Subcutaneous abdominal adipose tissue (tissue), 5 donors: Measurements from ENCODE around the gene CACNA1H.
"Not testable (repeated sequence)": the region's sequence is repeated elsewhere in the genome, so short reads cannot be mapped to it uniquely, and the experiment has no call there.

Experiments
- H3K27ac ChIP-seq: one replicate; pipeline ENCODE4 v1.7.0; 2013; ENCODE audit warnings: low read depth, mild to moderate bottlenecking, inconsistent platforms, low read length, moderate library complexity
- H3K27me3 ChIP-seq, 5 donors: one replicate each; pipeline ENCODE4 v1.7.0; 2013; ENCODE audit warnings: low read length in 5 of 5, inconsistent platforms in 1 of 5; ENCODE audit not compliant: control insufficient read depth in 5 of 5, insufficient read depth in 4 of 5
- H3K36me3 ChIP-seq, 5 donors: one replicate each; pipeline ENCODE4 v1.7.0; 2013; ENCODE audit warnings: low read length in 5 of 5; ENCODE audit not compliant: control insufficient read depth in 5 of 5, insufficient read depth in 5 of 5
- H3K4me1 ChIP-seq, 5 donors: one replicate each; pipeline ENCODE4 v1.7.0; 2013; ENCODE audit warnings: low read length in 5 of 5, mild to moderate bottlenecking in 3 of 5, moderate library complexity in 1 of 5; ENCODE audit not compliant: control insufficient read depth in 5 of 5, insufficient read depth in 5 of 5
- H3K4me3 ChIP-seq, 5 donors: one replicate each; pipeline ENCODE4 v1.7.0; 2013; ENCODE audit warnings: low read length in 5 of 5, low read depth in 1 of 5
- H3K9ac ChIP-seq, 5 donors: one replicate each; pipeline ENCODE4 v1.7.0; 2013; ENCODE audit warnings: low read length in 5 of 5, mild to moderate bottlenecking in 4 of 5, moderate library complexity in 3 of 5
- H3K9me3 ChIP-seq, 5 donors: one replicate each; pipeline ENCODE4 v1.7.0; 2013; ENCODE audit warnings: low read length in 5 of 5; ENCODE audit not compliant: control insufficient read depth in 5 of 5
- donor health status: healthy.
- donor health status: healthy.
- donor health status: healthy.
- donor health status: healthy.
- donor health status: healthy.

The CACNA1H gene

GRCh38 chr16:1256296-1256873 lies 103.5 kb downstream of the CACNA1H start:
- H3K36me3 ChIP-seq, H3K4me3 ChIP-seq, H3K27ac ChIP-seq, H3K9me3 ChIP-seq, H3K9ac ChIP-seq, H3K4me1 ChIP-seq: not testable (repeated sequence)
- H3K27me3 ChIP-seq, result peaks cover 27 to 41% (median 33%) of the 10 kb centered on the region in 5 donors

- no peaks in the 10 kb centered on the region for H3K4me1 ChIP-seq
- H3K36me3 ChIP-seq, result no peaks in the 10 kb centered on the region
- H3K9ac ChIP-seq, result no peak overlapping the region
- no peak overlapping the region for H3K4me3 ChIP-seq
- H3K27me3 ChIP-seq, result peaks cover 27 to 45% (median 36%) of the 10 kb centered on the region in 5 donors
- no peaks in the 10 kb centered on the region for H3K9me3 ChIP-seq
- no peak overlapping the region for H3K27ac ChIP-seq
Measured at GRCh38 chr16:1256874-1257322, 104.0 kb downstream of the CACNA1H start.

- Histone ChIP-seq H3K9ac (no peak overlapping the region), H3K27ac (no peak overlapping the region), H3K9me3 (no peaks in the 10 kb centered on the region), H3K4me1 (no peaks in the 10 kb centered on the region), H3K36me3 (no peaks in the 10 kb centered on the region), H3K27me3 (peaks cover 28 to 51% (median 43%) of the 10 kb centered on the region in 5 donors), H3K4me3 (no peak overlapping the region)
Measured at GRCh38 chr16:1257561-1258224, 104.8 kb downstream of the CACNA1H start.

GRCh38 chr16:1258225-1258600 lies 105.3 kb downstream of the CACNA1H start:
- no peaks in the 10 kb centered on the region for H3K36me3 ChIP-seq
- no peaks in the 10 kb centered on the region for H3K4me1 ChIP-seq
- H3K9me3 ChIP-seq, result no peaks in the 10 kb centered on the region
- no peak overlapping the region for H3K4me3 ChIP-seq
- no peak overlapping the region for H3K9ac ChIP-seq
- H3K27me3 ChIP-seq, result peaks cover 32 to 55% (median 47%) of the 10 kb centered on the region in 5 donors
- H3K27ac ChIP-seq, result no peak overlapping the region

GRCh38 chr16:1258906-1259759 lies 106.2 kb downstream of the CACNA1H start:
- no peak overlapping the region for H3K4me3 ChIP-seq
- H3K4me1 ChIP-seq, result no peaks in the 10 kb centered on the region
- no peak overlapping the region for H3K27ac ChIP-seq
- H3K9ac ChIP-seq, result no peak overlapping the region
- no peaks in the 10 kb centered on the region for H3K9me3 ChIP-seq
- no peaks in the 10 kb centered on the region for H3K36me3 ChIP-seq
- H3K27me3 ChIP-seq, result peaks cover 32 to 59% (median 49%) of the 10 kb centered on the region in 5 donors

GRCh38 chr16:1259760-1260068 lies 106.8 kb downstream of the CACNA1H start:
- Histone ChIP-seq H3K27ac (no peak overlapping the region), H3K9ac (no peak overlapping the region), H3K4me3 (no peak overlapping the region), H3K27me3 (peaks cover 32 to 59% (median 49%) of the 10 kb centered on the region in 5 donors), H3K9me3 (no peaks in the 10 kb centered on the region), H3K36me3 (no peaks in the 10 kb centered on the region), H3K4me1 (no peaks in the 10 kb centered on the region)

GRCh38 chr16:1260101-1260680 lies 107.3 kb downstream of the CACNA1H start:
- no peaks in the 10 kb centered on the region for H3K4me1 ChIP-seq
- no peaks in the 10 kb centered on the region for H3K36me3 ChIP-seq
- no peak overlapping the region for H3K9ac ChIP-seq
- H3K27ac ChIP-seq, result no peak overlapping the region
- peaks cover 32 to 59% (median 49%) of the 10 kb centered on the region in 5 donors for H3K27me3 ChIP-seq
- no peaks in the 10 kb centered on the region for H3K9me3 ChIP-seq
- no peak overlapping the region for H3K4me3 ChIP-seq

GRCh38 chr16:1261131-1261892 lies 108.4 kb downstream of the CACNA1H start:
- Histone ChIP-seq H3K4me3 (no peak overlapping the region), H3K4me1 (no peaks in the 10 kb centered on the region), H3K27me3 (peaks cover 32 to 62% (median 50%) of the 10 kb centered on the region in 5 donors), H3K9me3 (no peaks in the 10 kb centered on the region), H3K9ac (no peak overlapping the region), H3K36me3 (no peaks in the 10 kb centered on the region), H3K27ac (no peak overlapping the region)

- H3K27ac ChIP-seq, result no peak overlapping the region
- H3K9ac ChIP-seq, result no peak overlapping the region
- H3K9me3 ChIP-seq, result peaks cover 0 to 3% (median 0%) of the 10 kb centered on the region in 5 donors
- peaks cover 23 to 56% (median 47%) of the 10 kb centered on the region in 5 donors for H3K27me3 ChIP-seq
- no peaks in the 10 kb centered on the region for H3K36me3 ChIP-seq
- H3K4me3 ChIP-seq, result no peak overlapping the region
- no peaks in the 10 kb centered on the region for H3K4me1 ChIP-seq
Measured at GRCh38 chr16:1262210-1262845, 109.4 kb downstream of the CACNA1H start.
